Esophagus muscularis mucosa (tissue), 3 donors: ENCODE results near the gene MITF.

Experiments
- POLR2A ChIP-seq: fragments of 450-650 bp; IDR thresholded peaks from one replicate; pipeline ENCODE4 v1.6.1; 2017; ENCODE audit warnings: antibody characterized with exemption, moderate library complexity, mild to moderate bottlenecking, low read depth
- POLR2AphosphoS5 ChIP-seq, 2 donors: sonication (generic); formaldehyde crosslinking; IDR thresholded peaks; one replicate each; pipeline ENCODE4 v1.6.1; 2017; ENCODE audit warnings: antibody characterized with exemption in 2 of 2
- TF ChIP-seq, protein P1 (sequence below), 3 experiments: fragments of 200-600 bp in 2 of 3; fragments of 450-650 bp in 1 of 3; sonication (generic) in 2 of 3; IDR thresholded peaks; one replicate each; pipeline ENCODE4 v1.5.1; 2017 to 2019; ENCODE audit warnings: antibody characterized with exemption in 3 of 3, mild to moderate bottlenecking in 2 of 3, moderate library complexity in 1 of 3

DNA sequence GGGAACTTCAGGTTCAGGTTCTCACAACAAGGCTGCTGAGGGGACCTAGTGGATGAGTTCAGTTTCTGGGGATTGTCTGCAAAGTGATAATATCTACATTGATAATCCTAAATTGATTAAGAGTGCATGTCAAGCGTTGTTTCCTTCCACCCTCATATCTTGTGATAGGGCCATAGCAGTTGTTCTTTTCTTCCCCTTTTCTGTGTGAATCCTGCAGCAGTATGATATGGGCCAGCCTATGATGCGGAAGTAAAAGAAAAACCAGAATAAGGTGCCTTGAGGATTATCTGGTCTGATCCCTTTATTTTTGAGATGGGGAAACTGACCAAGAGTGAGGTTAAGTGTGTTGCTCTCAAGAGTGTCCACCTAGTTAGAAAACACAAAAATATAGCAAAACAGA lies 86.2 kb downstream of the MITF start:
- TF ChIP-seq POLR2A (no peak), POLR2AphosphoS5 (IDR thresholded peaks at IDR 0.05) (no peak)
- TF ChIP-seq, protein P1, sequence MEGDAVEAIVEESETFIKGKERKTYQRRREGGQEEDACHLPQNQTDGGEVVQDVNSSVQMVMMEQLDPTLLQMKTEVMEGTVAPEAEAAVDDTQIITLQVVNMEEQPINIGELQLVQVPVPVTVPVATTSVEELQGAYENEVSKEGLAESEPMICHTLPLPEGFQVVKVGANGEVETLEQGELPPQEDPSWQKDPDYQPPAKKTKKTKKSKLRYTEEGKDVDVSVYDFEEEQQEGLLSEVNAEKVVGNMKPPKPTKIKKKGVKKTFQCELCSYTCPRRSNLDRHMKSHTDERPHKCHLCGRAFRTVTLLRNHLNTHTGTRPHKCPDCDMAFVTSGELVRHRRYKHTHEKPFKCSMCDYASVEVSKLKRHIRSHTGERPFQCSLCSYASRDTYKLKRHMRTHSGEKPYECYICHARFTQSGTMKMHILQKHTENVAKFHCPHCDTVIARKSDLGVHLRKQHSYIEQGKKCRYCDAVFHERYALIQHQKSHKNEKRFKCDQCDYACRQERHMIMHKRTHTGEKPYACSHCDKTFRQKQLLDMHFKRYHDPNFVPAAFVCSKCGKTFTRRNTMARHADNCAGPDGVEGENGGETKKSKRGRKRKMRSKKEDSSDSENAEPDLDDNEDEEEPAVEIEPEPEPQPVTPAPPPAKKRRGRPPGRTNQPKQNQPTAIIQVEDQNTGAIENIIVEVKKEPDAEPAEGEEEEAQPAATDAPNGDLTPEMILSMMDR (IDR thresholded peaks at IDR 0.05): no peak
